ENCODE data around the gene DDIT3.

DNA sequence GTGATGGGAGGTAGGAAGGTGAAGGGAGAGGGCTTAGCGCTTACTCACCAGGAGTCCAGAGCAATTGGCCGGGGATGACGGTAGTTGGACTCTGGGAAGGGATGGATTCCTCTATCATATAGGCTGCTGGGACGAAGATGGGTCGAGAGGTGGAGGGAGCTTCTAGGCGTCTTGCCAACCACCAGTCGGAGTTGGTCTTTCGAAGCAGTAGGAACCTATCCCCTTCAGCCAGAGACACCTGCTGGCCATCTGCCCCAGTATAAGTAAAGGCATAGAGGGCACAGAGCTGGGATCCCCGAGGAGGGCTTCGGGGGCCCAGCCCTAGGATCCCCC, 41.3 kb downstream of the DDIT3 start:
- TF ChIP-seq, protein P1, sequence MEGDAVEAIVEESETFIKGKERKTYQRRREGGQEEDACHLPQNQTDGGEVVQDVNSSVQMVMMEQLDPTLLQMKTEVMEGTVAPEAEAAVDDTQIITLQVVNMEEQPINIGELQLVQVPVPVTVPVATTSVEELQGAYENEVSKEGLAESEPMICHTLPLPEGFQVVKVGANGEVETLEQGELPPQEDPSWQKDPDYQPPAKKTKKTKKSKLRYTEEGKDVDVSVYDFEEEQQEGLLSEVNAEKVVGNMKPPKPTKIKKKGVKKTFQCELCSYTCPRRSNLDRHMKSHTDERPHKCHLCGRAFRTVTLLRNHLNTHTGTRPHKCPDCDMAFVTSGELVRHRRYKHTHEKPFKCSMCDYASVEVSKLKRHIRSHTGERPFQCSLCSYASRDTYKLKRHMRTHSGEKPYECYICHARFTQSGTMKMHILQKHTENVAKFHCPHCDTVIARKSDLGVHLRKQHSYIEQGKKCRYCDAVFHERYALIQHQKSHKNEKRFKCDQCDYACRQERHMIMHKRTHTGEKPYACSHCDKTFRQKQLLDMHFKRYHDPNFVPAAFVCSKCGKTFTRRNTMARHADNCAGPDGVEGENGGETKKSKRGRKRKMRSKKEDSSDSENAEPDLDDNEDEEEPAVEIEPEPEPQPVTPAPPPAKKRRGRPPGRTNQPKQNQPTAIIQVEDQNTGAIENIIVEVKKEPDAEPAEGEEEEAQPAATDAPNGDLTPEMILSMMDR (IDR thresholded peaks at IDR 0.05): no peak
- no peak for TF ChIP-seq EZH2 (IDR thresholded peaks at IDR 0.05; ENCODE audit: borderline replicate concordance, insufficient read depth, low read depth, low read length, poor library complexity, severe bottlenecking)

All from B cell (primary cell).